C4-2B (cell line): ENCODE data around the gene TSPAN14.

ENCODE experiments used
- ZFX ChIP-seq: fragments of 450-650 bp; IDR thresholded peaks from 2 replicates; pipeline ENCODE4 v1.6.1; 2017
- TF ChIP-seq, protein P1 (sequence below): fragments of 450-650 bp; conservative IDR thresholded peaks from 2 replicates; pipeline ENCODE4 v1.5.1; 2017; ENCODE audit warnings: mild to moderate bottlenecking

DNA sequence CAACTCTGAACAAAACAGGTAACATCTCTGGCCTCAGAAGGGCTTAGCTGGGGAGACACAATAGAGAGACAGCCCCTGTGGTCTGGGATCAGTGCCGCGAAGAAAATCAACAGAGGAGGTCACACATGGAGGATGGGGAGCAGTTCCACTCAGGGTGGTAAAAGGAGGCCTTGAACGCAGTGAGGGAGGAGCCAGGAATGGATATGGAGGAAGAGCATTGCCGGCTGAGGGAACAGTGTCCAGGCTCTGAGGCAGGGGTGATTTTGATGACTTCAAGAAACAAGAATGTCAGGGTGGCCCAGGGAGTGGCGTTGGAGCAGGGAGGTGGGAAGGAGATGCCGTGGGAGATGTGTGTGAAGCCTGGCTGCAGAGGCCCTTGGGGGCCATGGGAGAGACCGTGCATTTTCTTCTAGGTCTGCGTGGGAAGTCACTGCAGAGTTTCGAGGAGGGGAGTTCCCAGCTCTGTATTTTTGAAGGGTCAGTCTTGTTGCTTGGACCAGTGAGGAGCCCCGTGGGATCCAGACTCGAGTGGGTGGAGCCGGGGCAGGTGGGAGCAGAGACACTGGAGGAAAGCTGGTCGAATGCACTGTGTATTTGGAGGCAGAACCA, 47.9 kb downstream of the TSPAN14 start:
- TF ChIP-seq, protein P1, sequence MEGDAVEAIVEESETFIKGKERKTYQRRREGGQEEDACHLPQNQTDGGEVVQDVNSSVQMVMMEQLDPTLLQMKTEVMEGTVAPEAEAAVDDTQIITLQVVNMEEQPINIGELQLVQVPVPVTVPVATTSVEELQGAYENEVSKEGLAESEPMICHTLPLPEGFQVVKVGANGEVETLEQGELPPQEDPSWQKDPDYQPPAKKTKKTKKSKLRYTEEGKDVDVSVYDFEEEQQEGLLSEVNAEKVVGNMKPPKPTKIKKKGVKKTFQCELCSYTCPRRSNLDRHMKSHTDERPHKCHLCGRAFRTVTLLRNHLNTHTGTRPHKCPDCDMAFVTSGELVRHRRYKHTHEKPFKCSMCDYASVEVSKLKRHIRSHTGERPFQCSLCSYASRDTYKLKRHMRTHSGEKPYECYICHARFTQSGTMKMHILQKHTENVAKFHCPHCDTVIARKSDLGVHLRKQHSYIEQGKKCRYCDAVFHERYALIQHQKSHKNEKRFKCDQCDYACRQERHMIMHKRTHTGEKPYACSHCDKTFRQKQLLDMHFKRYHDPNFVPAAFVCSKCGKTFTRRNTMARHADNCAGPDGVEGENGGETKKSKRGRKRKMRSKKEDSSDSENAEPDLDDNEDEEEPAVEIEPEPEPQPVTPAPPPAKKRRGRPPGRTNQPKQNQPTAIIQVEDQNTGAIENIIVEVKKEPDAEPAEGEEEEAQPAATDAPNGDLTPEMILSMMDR: no peak
- TF ChIP-seq ZFX: no peak
